ENCODE data around the gene CIART. TPM values are rescaled to one million over a fixed set of nuclear protein-coding genes. Genes with fewer than 3 reads are reported as not detected.
"Not testable (repeated sequence)": the region's sequence is repeated elsewhere in the genome, so short reads cannot be mapped to it uniquely, and the experiment has no call there.

CIART gene
- total RNA-seq, 1 donor from 2014 or later: 2.1 TPM

DNA sequence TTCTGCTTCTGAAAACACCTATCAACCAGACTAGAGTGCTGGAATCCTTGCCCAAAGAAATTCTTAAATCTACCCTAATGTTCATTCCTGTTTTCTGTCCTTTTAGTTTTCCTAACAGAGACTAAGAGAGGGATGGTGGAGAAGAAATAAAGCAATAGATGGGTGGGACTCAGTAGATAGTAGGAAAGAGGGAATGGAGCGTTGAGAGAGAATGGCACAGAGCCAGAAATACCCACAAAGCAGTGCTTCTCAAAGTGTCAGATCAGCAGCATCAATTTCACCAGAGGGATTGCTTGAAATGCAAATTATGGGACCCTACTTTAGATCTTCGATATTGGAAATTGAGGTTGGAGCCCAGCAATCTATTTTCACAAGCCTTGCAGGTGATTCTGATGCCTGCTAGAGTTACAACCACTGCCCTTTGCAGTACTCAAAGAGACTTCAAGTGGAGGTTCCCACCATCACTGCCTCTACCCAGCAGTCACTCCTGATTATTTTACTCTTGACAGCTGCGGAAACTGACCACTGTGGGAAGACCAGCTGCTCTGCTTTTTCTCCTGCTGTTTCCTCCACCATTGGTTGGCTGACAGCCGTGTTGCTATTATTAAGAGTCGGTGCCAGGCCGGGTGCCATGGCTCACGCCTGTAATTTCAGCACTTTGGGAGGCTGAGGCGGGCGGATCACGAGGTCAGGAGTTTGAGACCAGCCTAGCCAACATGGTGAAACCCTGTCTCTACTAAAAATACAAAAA lies 27.6 kb downstream of the CIART start:
- no peak for DNase-seq

GRCh38 chr1:150311762-150312161 lies 29.4 kb downstream of the CIART start:
- no peak for DNase-seq

DNA sequence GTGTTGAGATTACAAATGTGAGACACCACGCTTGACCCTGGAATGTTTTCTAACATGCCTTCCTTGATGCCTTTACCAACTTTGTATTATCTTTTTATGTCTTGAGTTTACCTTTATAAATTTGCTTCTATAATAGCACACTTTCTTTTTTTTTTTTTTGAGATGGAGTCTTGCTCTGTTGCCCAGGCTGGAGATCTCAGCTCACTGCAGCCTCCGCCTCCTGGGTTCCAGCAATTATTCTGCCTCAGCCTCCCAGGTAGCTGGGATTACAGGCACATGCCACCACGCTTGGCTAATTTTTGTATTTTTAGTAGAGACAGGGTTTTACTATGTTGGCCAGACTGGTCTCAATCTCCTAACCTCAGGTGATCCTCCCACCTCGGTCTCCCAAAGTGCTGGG lies 32.3 kb downstream of the CIART start:
- not testable (repeated sequence) for DNase-seq

GRCh38 chr1:150320667-150320978 lies 38.3 kb downstream of the CIART start:
- DNase-seq: no peak

- no peak for DNase-seq
These were observed 39.4 kb downstream of the CIART start for GRCh38 chr1:150321826-150322166.

- DNase-seq: no peak
These were observed 40.0 kb downstream of the CIART start for GRCh38 chr1:150322310-150322709.

- no peak for DNase-seq
These were observed 50.4 kb downstream of the CIART start for GRCh38 chr1:150332651-150333290.

Small RNA genes lying within 50 kb of the gene (small RNA-seq; reads per million reads assigned to genes)
- gene RNU2-17P (ENCODE audit: low replicate concordance): 1.5 reads per million, percentile 83 among the genes with 10 or more reads in this experiment

Other genes with a start within 250 kb of the CIART start
- 59.3 TPM for gene VPS45, start 214.8 kb upstream of the CIART start, total RNA-seq
- gene PLEKHO1, start 132.6 kb upstream of the CIART start, total RNA-seq: 23.2 TPM
- gene ANP32E, start 46.4 kb upstream of the CIART start, total RNA-seq: 30.9 TPM
- gene CA14, start 24.8 kb upstream of the CIART start, total RNA-seq: 0.69 TPM
- 56.1 TPM for gene APH1A, start 13.5 kb upstream of the CIART start, total RNA-seq
- gene C1orf54, start 9.8 kb upstream of the CIART start, total RNA-seq: 39.8 TPM
- gene MRPS21, start 11.3 kb downstream of the CIART start, total RNA-seq: 35.6 TPM
- gene PRPF3, start 39.0 kb downstream of the CIART start, total RNA-seq: 59.8 TPM
- gene RPRD2, start 81.6 kb downstream of the CIART start, total RNA-seq: 16.2 TPM
- gene TARS2, start 204.9 kb downstream of the CIART start, total RNA-seq: 14.8 TPM
- 4.4 TPM for gene ECM1, start 225.6 kb downstream of the CIART start, total RNA-seq
- not detected for gene FALEC, start 233.2 kb downstream of the CIART start, total RNA-seq